ENCODE data around the gene UNC5A.
"Not testable (repeated sequence)": the region's sequence is repeated elsewhere in the genome, so short reads cannot be mapped to it uniquely, and the experiment has no call there.

The UNC5A gene

GRCh38 chr5:176869501-176870109 is 59.2 kb downstream of the UNC5A start:
- DNase-seq (ENCODE audit: low read depth), result no peak
- H3K4me3 ChIP-seq (ENCODE audit: control insufficient read depth, low read depth, low read length), result no peak overlapping the region
- TF ChIP-seq CTCF (IDR thresholded peaks at IDR 0.05; ENCODE audit: control insufficient read depth, insufficient read depth, low read depth, low read length, missing control alignments), result no peak

- peak; percentile 33 for TF ChIP-seq CTCF (IDR thresholded peaks at IDR 0.05; ENCODE audit: control insufficient read depth, insufficient read depth, low read depth, low read length, missing control alignments)
- no peak overlapping the region for H3K4me3 ChIP-seq (ENCODE audit: control insufficient read depth, low read depth, low read length)
- DNase-seq (ENCODE audit: low read depth), result no peak
Measured at GRCh38 chr5:176870110-176870591, 59.8 kb downstream of the UNC5A start.

GRCh38 chr5:176870644-176871043 is 60.3 kb downstream of the UNC5A start:
- H3K4me3 ChIP-seq (ENCODE audit: control insufficient read depth, low read depth, low read length); DNase-seq (ENCODE audit: low read depth): not testable (repeated sequence)

GRCh38 chr5:176872586-176872985 is 62.2 kb downstream of the UNC5A start:
- not testable (repeated sequence) for DNase-seq (ENCODE audit: low read depth); H3K4me3 ChIP-seq (ENCODE audit: control insufficient read depth, low read depth, low read length)

- not testable (repeated sequence) for DNase-seq (ENCODE audit: low read depth); H3K4me3 ChIP-seq (ENCODE audit: control insufficient read depth, low read depth, low read length)
Measured at GRCh38 chr5:176873011-176873410, 62.7 kb downstream of the UNC5A start.

- H3K4me3 ChIP-seq (ENCODE audit: control insufficient read depth, low read depth, low read length), result no peak overlapping the region
- no peak for TF ChIP-seq CTCF (IDR thresholded peaks at IDR 0.05; ENCODE audit: control insufficient read depth, insufficient read depth, low read depth, low read length, missing control alignments)
- DNase-seq (ENCODE audit: low read depth), result no peak
Measured at GRCh38 chr5:176873541-176874172, 63.3 kb downstream of the UNC5A start.

- TF ChIP-seq CTCF (IDR thresholded peaks at IDR 0.05; ENCODE audit: control insufficient read depth, insufficient read depth, low read depth, low read length, missing control alignments), result no peak
- H3K4me3 ChIP-seq (ENCODE audit: control insufficient read depth, low read depth, low read length), result no peak overlapping the region
- DNase-seq (ENCODE audit: low read depth), result no peak
Measured at GRCh38 chr5:176874198-176874780, 63.9 kb downstream of the UNC5A start.

- no peak overlapping the region for H3K4me3 ChIP-seq (ENCODE audit: control insufficient read depth, low read depth, low read length)
- TF ChIP-seq CTCF (IDR thresholded peaks at IDR 0.05; ENCODE audit: control insufficient read depth, insufficient read depth, low read depth, low read length, missing control alignments), result no peak
- DNase-seq (ENCODE audit: low read depth), result no peak
Measured at GRCh38 chr5:176875014-176875550, 64.7 kb downstream of the UNC5A start.

Data from AG09309 (cell line).